Measurements from ENCODE around the gene PRPF19. TPM values are rescaled to one million over a fixed set of nuclear protein-coding genes. Genes with fewer than 3 reads are reported as not detected.
A peak's percentile ranks its signal among the peaks of the same experiment; 100 is the strongest.

The PRPF19 gene
- total and polyA plus RNA-seq, 2 of the 13 experiments (the other 11 are each of a cell fraction or from before 2014, with no cell fraction given), result 27.4 to 91.1 TPM

GRCh38 chr11:60913793-60914632, 7.6 kb upstream of the PRPF19 start, which contains the start of gene TMEM109 (continued):
- TF ChIP-seq ZNF30 (CRISPR knock-in tag; IDR thresholded peaks at IDR 0.05), result no peak
- peak; percentile 89 for TF ChIP-seq NRL (CRISPR knock-in tag; IDR thresholded peaks at IDR 0.05; ENCODE audit: borderline replicate concordance)
- no peak for TF ChIP-seq TSC22D2 (CRISPR knock-in tag; IDR thresholded peaks at IDR 0.05; ENCODE audit: borderline replicate concordance)
- no peak for TF ChIP-seq MAF1 (CRISPR knock-in tag; IDR thresholded peaks at IDR 0.05; ENCODE audit: borderline replicate concordance)
- TF ChIP-seq KDM6A (CRISPR knock-in tag; IDR thresholded peaks at IDR 0.05; ENCODE audit: low read depth), result no peak
- no peak for TF ChIP-seq IKZF1 (IDR thresholded peaks at IDR 0.05)
- TF ChIP-seq ZNF652 (CRISPR knock-in tag; IDR thresholded peaks at IDR 0.05; ENCODE audit: borderline replicate concordance, low read depth), result no peak
- TF ChIP-seq SAP130 (CRISPR knock-in tag; IDR thresholded peaks at IDR 0.05; ENCODE audit: low read depth), result 0 out of 2 replicates have a peak, but pooled peaks have one; percentile 18
- TF ChIP-seq RFX3 (CRISPR knock-in tag; IDR thresholded peaks at IDR 0.05), result no peak
- no peak for TF ChIP-seq SNAI1 (CRISPR knock-in tag; IDR thresholded peaks at IDR 0.05; ENCODE audit: borderline replicate concordance)
- TF ChIP-seq ZNF543 (CRISPR knock-in tag; IDR thresholded peaks at IDR 0.05), result no peak
- no peak for TF ChIP-seq SCMH1 (CRISPR knock-in tag; IDR thresholded peaks at IDR 0.05; ENCODE audit: borderline replicate concordance)
- no peak for TF ChIP-seq ZNF331 (CRISPR knock-in tag; IDR thresholded peaks at IDR 0.05)
- TF ChIP-seq TEAD2 (CRISPR knock-in tag; IDR thresholded peaks at IDR 0.05), result peak; percentile 60; the same call in 1 of the 2 replicates
- TF ChIP-seq KAT8 (CRISPR knock-in tag; IDR thresholded peaks at IDR 0.05), result peak; percentile 38; the same call in 1 of the 2 replicates
- no peak for TF ChIP-seq ZNF414 (CRISPR knock-in tag; IDR thresholded peaks at IDR 0.05)
- TF ChIP-seq ZNF891 (CRISPR knock-in tag; IDR thresholded peaks at IDR 0.05), result peak; percentile 73; the same call in 1 of the 2 replicates
- no peak for TF ChIP-seq HOMEZ (CRISPR knock-in tag; IDR thresholded peaks at IDR 0.05; ENCODE audit: low read depth)
- TF ChIP-seq ZNF775 (CRISPR knock-in tag; IDR thresholded peaks at IDR 0.05; ENCODE audit: borderline replicate concordance), result no peak
- TF ChIP-seq ZNF503 (CRISPR knock-in tag; IDR thresholded peaks at IDR 0.05), result no peak
- 0 out of 2 replicates have a peak, but pooled peaks have one; percentile 51 for TF ChIP-seq CREB3 (CRISPR knock-in tag; IDR thresholded peaks at IDR 0.05)
- TF ChIP-seq FUBP1 (CRISPR knock-in tag; IDR thresholded peaks at IDR 0.05; ENCODE audit: borderline replicate concordance), result no peak
- no peak; the same call in 1 of the 2 replicates for TF ChIP-seq TMF1 (CRISPR knock-in tag; IDR thresholded peaks at IDR 0.05; ENCODE audit: low read depth)
- no peak for TF ChIP-seq SP2 (CRISPR knock-in tag; IDR thresholded peaks at IDR 0.05)

All from HepG2 (cell line).